MCF 10A (cell line): ENCODE measurements around the gene MTHFD2L. TPM values are rescaled to one million over a fixed set of nuclear protein-coding genes. Genes with fewer than 3 reads are reported as not detected.

Source experiments
- BruUV-seq: library from RNA; stranded (reverse); fragments of 400-500 nt; replicated peaks from 2 replicates; lab custom pipeline; 2021; lab: Mats Ljungman, UMichigan
- CTCF ChIA-PET: fragments of 300-600 bp; sonication (Branson Sonifier 250); formaldehyde crosslinking; extraction: SDS; loops from one replicate; lab custom pipeline; 2021; ENCODE audit warnings: antibody characterized with exemption, inconsistent platforms; lab: Yijun Ruan, JAX
- POLR2A ChIA-PET: fragments of 300-600, 350-650 bp; sonication (Branson Sonifier 250); formaldehyde crosslinking; extraction: SDS; loops from one replicate; lab custom pipeline; 2020; ENCODE audit warnings: antibody characterized with exemption, inconsistent platforms; lab: Yijun Ruan, JAX
- DNase-seq: peaks from one replicate; pipeline ENCODE4 v3.0.0-alpha.2; 2018; ENCODE audit not compliant: unreplicated experiment
- H3K27ac Mint-ChIP-seq: one replicate; pipeline ENCODE4 v1.8.0; 2022; ENCODE audit warnings: mild to moderate bottlenecking, low read depth, mixed read lengths; ENCODE audit not compliant: unreplicated experiment
- H3K27me3 Mint-ChIP-seq: one replicate; pipeline ENCODE4 v1.8.0; 2022; ENCODE audit warnings: mixed read lengths; ENCODE audit not compliant: insufficient read depth, unreplicated experiment
- H3K36me3 Mint-ChIP-seq: one replicate; pipeline ENCODE4 v1.8.0; 2022; ENCODE audit warnings: mild to moderate bottlenecking, moderate library complexity, mixed read lengths; ENCODE audit not compliant: insufficient read depth, unreplicated experiment
- H3K4me1 Mint-ChIP-seq: one replicate; pipeline ENCODE4 v1.8.0; 2022; ENCODE audit warnings: mixed read lengths; ENCODE audit not compliant: insufficient read depth, unreplicated experiment
- H3K4me3 Mint-ChIP-seq: one replicate; pipeline ENCODE4 v1.8.0; 2022; ENCODE audit warnings: mild to moderate bottlenecking, moderate library complexity, mixed read lengths; ENCODE audit not compliant: unreplicated experiment
- H3K9me3 Mint-ChIP-seq: one replicate; pipeline ENCODE4 v1.8.0; 2022; ENCODE audit warnings: mixed read lengths; ENCODE audit not compliant: unreplicated experiment
- CTCF ChIP-seq: fragments of 200-600 bp; IDR thresholded peaks from one replicate; pipeline ENCODE4 v1.8.0; 2022; ENCODE audit warnings: antibody characterized with exemption, mild to moderate bottlenecking; ENCODE audit not compliant: unreplicated experiment
- intact Hi-C: fragments of 100-400 bp; cut with micrococcal nuclease; formaldehyde crosslinking; loops from 2 replicates; pipeline ENCODE4 v1.14.1; 2022
- total RNA-seq: library from RNA; stranded (reverse); gene quantifications from 2 replicates; pipeline ENCODE4 v1.2.3, GENCODE V29; 2022

Gene MTHFD2L
- total RNA-seq, 1 experiment from 2014 or later, result 113 TPM

DNA sequence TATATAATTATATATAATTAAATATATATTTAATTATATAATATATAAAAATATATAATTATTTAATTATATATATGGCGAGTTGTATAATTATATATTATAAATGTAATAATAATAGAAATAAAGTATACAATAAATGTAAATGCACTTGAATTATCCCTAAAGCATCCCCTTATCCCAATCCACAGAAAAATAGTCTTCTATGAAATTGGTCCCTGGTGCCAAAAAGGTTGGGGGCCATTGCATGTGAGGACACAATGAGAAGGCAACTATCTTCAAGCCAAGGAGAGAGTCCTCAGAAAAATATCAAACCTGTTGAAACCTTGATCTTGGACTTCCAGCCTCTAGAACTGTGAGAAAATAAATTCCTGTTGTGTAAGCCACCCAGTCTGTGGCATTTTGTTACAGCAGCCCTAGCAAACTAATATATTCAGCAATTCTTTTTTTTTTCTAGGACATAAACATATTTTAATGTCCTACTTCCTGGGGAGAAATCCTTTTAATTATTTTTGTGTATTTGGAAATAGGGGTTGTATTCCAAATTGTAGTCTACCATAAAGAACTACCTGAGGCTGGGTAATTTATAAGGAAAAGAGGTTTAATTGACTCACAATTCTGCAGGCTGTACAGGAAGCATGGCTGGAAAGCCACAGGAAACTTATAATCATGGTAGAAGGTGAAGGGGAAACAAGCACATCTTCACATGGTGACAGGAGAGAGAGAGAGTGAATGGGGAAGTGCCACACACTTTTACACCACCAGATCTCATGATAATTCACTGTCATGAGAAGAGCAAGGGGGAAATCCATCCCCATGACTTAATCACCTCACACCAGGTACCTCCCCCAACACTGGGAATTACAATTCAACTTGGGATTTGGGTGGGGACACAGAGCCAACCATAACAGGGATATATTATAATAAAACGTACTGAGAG lies 36.0 kb upstream of the MTHFD2L start:
- Mint-ChIP-seq H3K27me3 (no peaks in the 10 kb centered on the region), H3K36me3 (peaks cover 56% of the 10 kb centered on the region), H3K9me3 (no peaks in the 10 kb centered on the region), H3K4me1 (peaks cover 27% of the 10 kb centered on the region), H3K4me3 (no peak overlapping the region), H3K27ac (no peak overlapping the region)
- intact Hi-C loops, result no loop called here
- no peak for DNase-seq
- TF ChIP-seq CTCF, result no peak
- POLR2A ChIA-PET, result interaction anchor here (1.4 kb wide), 1 partner anchor 24 kb away, joined by 3 read pairs; no protein-coding TSS in a partner anchor
- no TSS peak for BruUV-seq
- CTCF ChIA-PET, result no interaction called here

DNA sequence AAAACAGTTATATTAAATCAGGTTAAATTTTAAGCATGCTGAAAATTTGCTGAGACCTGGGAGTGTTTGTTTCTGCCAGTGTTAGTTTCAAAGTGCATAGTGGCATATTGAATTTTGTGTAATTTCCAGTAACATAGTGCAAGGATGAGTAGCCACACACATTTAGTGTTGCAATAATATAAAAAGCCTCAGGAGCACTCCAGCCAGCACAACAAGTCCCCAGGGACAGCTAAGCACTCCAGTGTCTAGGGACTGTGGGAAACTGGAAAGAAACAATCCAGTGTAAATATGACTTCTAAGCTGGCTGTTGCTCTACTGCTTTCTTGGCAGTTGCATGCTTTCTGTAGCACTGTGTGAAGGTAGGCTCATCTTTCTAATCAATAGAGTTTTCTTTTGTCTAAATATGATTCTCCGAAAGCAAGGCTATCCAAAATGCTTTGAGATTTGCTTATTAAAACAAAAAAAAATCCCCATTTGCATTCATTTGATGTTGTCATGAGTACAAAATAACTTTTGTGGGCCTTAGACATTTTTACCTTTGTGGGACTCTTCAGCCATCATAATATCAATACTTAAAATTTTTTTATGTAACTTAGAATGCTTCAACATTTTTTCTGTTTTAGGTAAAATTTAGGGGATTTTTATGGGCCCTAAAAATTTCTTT lies 34.7 kb upstream of the MTHFD2L start:
- peaks cover 23% of the 10 kb centered on the region for H3K4me1 Mint-ChIP-seq
- no peaks in the 10 kb centered on the region for H3K27me3 Mint-ChIP-seq
- no TSS peak for BruUV-seq
- ChIA-PET POLR2A (interaction anchor here (0.8 to 1.1 kb wide), 5 partner anchors 8 to 34 kb away, joined by 3 to 6 read pairs (median 4); partner anchors contain the start of gene MTHFD2L), CTCF (interaction anchor here (1.0 kb wide), 1 partner anchor 12 kb away, joined by 5 read pairs; no protein-coding TSS in a partner anchor)
- no peak for TF ChIP-seq CTCF
- intact Hi-C loops, result no loop called here
- peaks cover 60% of the 10 kb centered on the region for H3K36me3 Mint-ChIP-seq
- H3K9me3 Mint-ChIP-seq, result peaks cover 12% of the 10 kb centered on the region
- H3K4me3 Mint-ChIP-seq, result no peak overlapping the region
- peak; percentile 87 for DNase-seq
- H3K27ac Mint-ChIP-seq, result no peak overlapping the region

GRCh38 chr4:74125029-74125428 lies 32.9 kb upstream of the MTHFD2L start:
- peaks cover 20% of the 10 kb centered on the region for H3K9me3 Mint-ChIP-seq
- POLR2A ChIA-PET, result interaction anchor here (0.6 to 1.9 kb wide), 9 partner anchors 9 to 202 kb away, joined by 3 to 20 read pairs (median 5); partner anchors contain the start of gene CXCL2

More at GRCh38 chr4:74125029-74125428, 32.9 kb upstream of the MTHFD2L start:
- intact Hi-C loops, result no loop called here
- Mint-ChIP-seq H3K27me3 (no peaks in the 10 kb centered on the region), H3K4me1 (peaks cover 23% of the 10 kb centered on the region), H3K27ac (no peak overlapping the region), H3K36me3 (peaks cover 55% of the 10 kb centered on the region), H3K4me3 (peak overlapping the region; percentile 19)
- no TSS peak for BruUV-seq
- no peak for TF ChIP-seq CTCF
- no peak for DNase-seq
- CTCF ChIA-PET, result interaction anchor here (0.6 to 1.5 kb wide), 5 partner anchors 9 to 471 kb away, joined by 3 to 5 read pairs (median 3); no protein-coding TSS in a partner anchor
